GM23338 (cell line): Measurements from ENCODE around the gene KIAA1217. TPM values are rescaled to one million over a fixed set of nuclear protein-coding genes. Genes with fewer than 3 reads are reported as not detected.

Experiments
- ATAC-seq: fragments of 200-7000 bp; cut with Tn5 transposase; 3 replicates; pipeline ENCODE4 v1.9.1; 2020
- DNase-seq: peaks from one replicate; pipeline ENCODE4 v3.0.0-alpha.2; 2015; ENCODE audit warnings: low spot score
- H2AFZ ChIP-seq: fragments of 200-600 bp; sonication (generic); 2 replicates; pipeline ENCODE4 v1.8.0; 2016; ENCODE audit warnings: antibody characterized with exemption, mild to moderate bottlenecking, moderate library complexity
- H3F3A ChIP-seq: fragments of 200-600 bp; sonication (generic); replicated peaks from 2 replicates; pipeline ENCODE4 v1.8.0; 2017; ENCODE audit warnings: antibody characterized with exemption, mixed run types, low read depth
- H3K27ac ChIP-seq: fragments of 200-600 bp; sonication (generic); 2 replicates; pipeline ENCODE4 v1.6.1; 2016; ENCODE audit warnings: low read depth
- H3K27me3 ChIP-seq: fragments of 200-600 bp; sonication (generic); 2 replicates; pipeline ENCODE4 v1.8.0; 2016; ENCODE audit warnings: mild to moderate bottlenecking, mixed run types, moderate library complexity; ENCODE audit not compliant: insufficient read depth
- H3K36me3 ChIP-seq: fragments of 200-600 bp; sonication (generic); 2 replicates; pipeline ENCODE4 v1.8.0; 2016; ENCODE audit warnings: mild to moderate bottlenecking; ENCODE audit not compliant: insufficient read depth
- H3K4me1 ChIP-seq: fragments of 200-600 bp; sonication (generic); 2 replicates; pipeline ENCODE4 v1.8.0; 2016; ENCODE audit warnings: mild to moderate bottlenecking, moderate library complexity; ENCODE audit not compliant: insufficient read depth
- H3K4me2 ChIP-seq: fragments of 200-600 bp; sonication (generic); 2 replicates; pipeline ENCODE4 v1.7.1; 2017; ENCODE audit warnings: mixed run types
- H3K4me3 ChIP-seq: fragments of 200-600 bp; sonication (generic); 2 replicates; pipeline ENCODE4 v1.6.1; 2016; ENCODE audit warnings: mixed run types
- H3K79me2 ChIP-seq: fragments of 200-600 bp; sonication (generic); replicated peaks from 2 replicates; pipeline ENCODE4 v1.8.0; 2017; ENCODE audit warnings: mild to moderate bottlenecking; ENCODE audit not compliant: insufficient read depth
- H3K9me2 ChIP-seq: fragments of 200-600 bp; sonication (generic); 2 replicates; pipeline ENCODE4 v1.8.0; 2017; ENCODE audit not compliant: insufficient read depth
- H4K20me1 ChIP-seq: fragments of 200-600 bp; sonication (generic); replicated peaks from 2 replicates; pipeline ENCODE4 v1.8.0; 2017; ENCODE audit warnings: mild to moderate bottlenecking; ENCODE audit not compliant: insufficient read depth
- H3K27ac Mint-ChIP-seq: 2 replicates; pipeline ENCODE4 v1.8.0; 2020; ENCODE audit warnings: inconsistent platforms, mild to moderate bottlenecking, moderate library complexity, mixed read lengths
- H3K27me3 Mint-ChIP-seq: 3 replicates; pipeline ENCODE4 v1.8.0; 2022; ENCODE audit warnings: low read depth, mild to moderate bottlenecking, moderate library complexity, mixed read lengths, inconsistent platforms; ENCODE audit not compliant: insufficient read depth, poor library complexity
- H3K36me3 Mint-ChIP-seq: 3 replicates; pipeline ENCODE4 v1.8.0; 2021; ENCODE audit warnings: low read depth, mild to moderate bottlenecking, inconsistent platforms, moderate library complexity, mixed read lengths
- H3K4me1 Mint-ChIP-seq: 3 replicates; pipeline ENCODE4 v1.8.0; 2020; ENCODE audit warnings: mild to moderate bottlenecking, inconsistent platforms, mixed read lengths
- H3K4me3 Mint-ChIP-seq: 3 replicates; pipeline ENCODE4 v1.8.0; 2021; ENCODE audit warnings: moderate library complexity, mild to moderate bottlenecking, inconsistent platforms, mixed read lengths
- H3K9me3 Mint-ChIP-seq: 3 replicates; pipeline ENCODE4 v1.8.0; 2020; ENCODE audit warnings: moderate library complexity, mild to moderate bottlenecking, inconsistent platforms, mixed read lengths
- EZH2 ChIP-seq: fragments of 200-600 bp; sonication (generic); IDR thresholded peaks from one replicate; pipeline ENCODE4 v1.8.0; 2017; ENCODE audit warnings: antibody characterized with exemption, mild to moderate bottlenecking, low read depth; ENCODE audit not compliant: unreplicated experiment
- EZH2phosphoT487 ChIP-seq: fragments of 200-600 bp; sonication (generic); IDR thresholded peaks from one replicate; pipeline ENCODE4 v1.8.1; 2018; ENCODE audit warnings: antibody characterized with exemption; ENCODE audit not compliant: unreplicated experiment
- JUNB ChIP-seq: IDR thresholded peaks from one replicate; pipeline ENCODE4 v1.6.1; 2016; ENCODE audit warnings: antibody characterized with exemption; ENCODE audit not compliant: unreplicated experiment
- POLR2AphosphoS5 ChIP-seq: IDR thresholded peaks from 2 replicates; pipeline ENCODE4 v1.6.1; 2016; ENCODE audit warnings: antibody characterized with exemption, low read depth
- STAT1 ChIP-seq: IDR thresholded peaks from one replicate; pipeline ENCODE4 v1.6.1; 2016; ENCODE audit warnings: antibody characterized with exemption; ENCODE audit not compliant: unreplicated experiment
- ZNF114 ChIP-seq: fragments of 250-450 bp; sonication (Bioruptor Pico); IDR thresholded peaks from 2 replicates; pipeline ENCODE4 v1.5.0; 2020; ENCODE audit warnings: mild to moderate bottlenecking, moderate library complexity
- ZNF331 ChIP-seq: fragments of 250-450 bp; sonication (Bioruptor Pico); IDR thresholded peaks from 2 replicates; pipeline ENCODE4 v1.5.0; 2020; ENCODE audit warnings: low read depth, mild to moderate bottlenecking, moderate library complexity
- polyA plus RNA-seq: library from polyadenylated mRNA; unstranded; fragments of >200 nt; fragmentation: Nextera tagmentation; extraction: Ambion mirVana; gene quantifications from 2 replicates; pipeline ENCODE4 v1.2.1, GENCODE V29; 2016
- total RNA-seq: library from RNA; depleted of rRNA; stranded (reverse); fragments of >200 nt; shearing (Covaris generic); gene quantifications from 2 replicates; pipeline ENCODE4 v1.2.3, GENCODE V29; 2014
- TF ChIP-seq, protein P1 (sequence below): IDR thresholded peaks from 2 replicates; pipeline ENCODE4 v1.6.1; 2016; ENCODE audit warnings: antibody characterized with exemption
- TF ChIP-seq, protein P2 (sequence below), 2 experiments: fragments of 200-600 bp in 1 of 2; sonication (generic) in 1 of 2; conservative IDR thresholded peaks; 2 replicates each; pipeline versions ENCODE4 v1.5.1 to v1.6.1; 2016 to 2017; ENCODE audit warnings: antibody characterized with exemption in 2 of 2, low read depth in 2 of 2, mild to moderate bottlenecking in 2 of 2, moderate library complexity in 1 of 2
- TF ChIP-seq, protein P3 (sequence below): IDR thresholded peaks from one replicate; pipeline ENCODE4 v1.6.1; 2018; ENCODE audit warnings: antibody characterized with exemption; ENCODE audit not compliant: unreplicated experiment

KIAA1217 gene
- total and polyA plus RNA-seq, 2 experiments from 2014 or later = 6.4 to 9.1 TPM

DNA sequence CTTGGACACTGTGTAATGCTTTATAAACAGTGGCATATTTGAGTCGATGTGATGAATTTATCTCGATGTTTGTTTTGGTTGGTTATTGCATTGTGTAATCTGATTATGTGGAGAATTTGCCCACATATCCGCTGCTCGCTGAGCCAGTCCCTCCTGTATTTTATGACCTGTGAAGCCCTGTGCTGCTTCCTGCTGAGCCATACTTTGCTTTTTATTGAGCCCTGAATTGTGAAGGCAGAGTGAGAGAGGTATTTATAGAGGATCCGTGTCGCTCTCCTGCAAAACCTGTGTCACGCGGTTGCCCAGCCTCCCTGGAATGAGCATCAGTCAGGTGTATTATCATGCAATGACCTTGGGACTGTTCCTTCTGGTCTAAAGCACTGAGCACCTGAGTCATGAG is 261.1 kb downstream of the KIAA1217 start:
- H3K27me3 ChIP-seq = no peaks in the 10 kb centered on the region
- H3K4me1 ChIP-seq = no peaks in the 10 kb centered on the region
- H3K4me3 Mint-ChIP-seq = no peak overlapping the region
- peaks cover 5% of the 10 kb centered on the region; the same call in 1 of the 3 replicates for H3K4me1 Mint-ChIP-seq
- ATAC-seq = no peak
- DNase-seq = no peak
- no peak overlapping the region for H2AFZ ChIP-seq
- H3K4me2 ChIP-seq = no peak overlapping the region
- H3K27ac ChIP-seq = no peak overlapping the region
- H3K36me3 Mint-ChIP-seq = peaks cover 23% of the 10 kb centered on the region
- H3K36me3 ChIP-seq = no peaks in the 10 kb centered on the region
- H3K27me3 Mint-ChIP-seq = peaks cover 3% of the 10 kb centered on the region
- H4K20me1 ChIP-seq = no peaks in the 10 kb centered on the region; the same call in 1 of the 2 replicates
- H3K4me3 ChIP-seq = no peak overlapping the region
- H3K79me2 ChIP-seq = no peaks in the 10 kb centered on the region
- peak overlapping the region; percentile 51; the same call in 1 of the 2 replicates for H3K27ac Mint-ChIP-seq
- H3K9me2 ChIP-seq = no peaks in the 10 kb centered on the region
- H3F3A ChIP-seq = no peaks in the 10 kb centered on the region
- H3K9me3 Mint-ChIP-seq = peaks cover 9% of the 10 kb centered on the region
- TF ChIP-seq, protein P1, sequence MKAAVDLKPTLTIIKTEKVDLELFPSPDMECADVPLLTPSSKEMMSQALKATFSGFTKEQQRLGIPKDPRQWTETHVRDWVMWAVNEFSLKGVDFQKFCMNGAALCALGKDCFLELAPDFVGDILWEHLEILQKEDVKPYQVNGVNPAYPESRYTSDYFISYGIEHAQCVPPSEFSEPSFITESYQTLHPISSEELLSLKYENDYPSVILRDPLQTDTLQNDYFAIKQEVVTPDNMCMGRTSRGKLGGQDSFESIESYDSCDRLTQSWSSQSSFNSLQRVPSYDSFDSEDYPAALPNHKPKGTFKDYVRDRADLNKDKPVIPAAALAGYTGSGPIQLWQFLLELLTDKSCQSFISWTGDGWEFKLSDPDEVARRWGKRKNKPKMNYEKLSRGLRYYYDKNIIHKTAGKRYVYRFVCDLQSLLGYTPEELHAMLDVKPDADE = no peak
- TF ChIP-seq, protein P2, sequence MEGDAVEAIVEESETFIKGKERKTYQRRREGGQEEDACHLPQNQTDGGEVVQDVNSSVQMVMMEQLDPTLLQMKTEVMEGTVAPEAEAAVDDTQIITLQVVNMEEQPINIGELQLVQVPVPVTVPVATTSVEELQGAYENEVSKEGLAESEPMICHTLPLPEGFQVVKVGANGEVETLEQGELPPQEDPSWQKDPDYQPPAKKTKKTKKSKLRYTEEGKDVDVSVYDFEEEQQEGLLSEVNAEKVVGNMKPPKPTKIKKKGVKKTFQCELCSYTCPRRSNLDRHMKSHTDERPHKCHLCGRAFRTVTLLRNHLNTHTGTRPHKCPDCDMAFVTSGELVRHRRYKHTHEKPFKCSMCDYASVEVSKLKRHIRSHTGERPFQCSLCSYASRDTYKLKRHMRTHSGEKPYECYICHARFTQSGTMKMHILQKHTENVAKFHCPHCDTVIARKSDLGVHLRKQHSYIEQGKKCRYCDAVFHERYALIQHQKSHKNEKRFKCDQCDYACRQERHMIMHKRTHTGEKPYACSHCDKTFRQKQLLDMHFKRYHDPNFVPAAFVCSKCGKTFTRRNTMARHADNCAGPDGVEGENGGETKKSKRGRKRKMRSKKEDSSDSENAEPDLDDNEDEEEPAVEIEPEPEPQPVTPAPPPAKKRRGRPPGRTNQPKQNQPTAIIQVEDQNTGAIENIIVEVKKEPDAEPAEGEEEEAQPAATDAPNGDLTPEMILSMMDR (conservative IDR thresholded peaks at IDR 0.05; ENCODE audit: low read depth in 2 of 2) = no peak
- no peak for TF ChIP-seq ZNF331 (CRISPR knock-in tag)

DNA sequence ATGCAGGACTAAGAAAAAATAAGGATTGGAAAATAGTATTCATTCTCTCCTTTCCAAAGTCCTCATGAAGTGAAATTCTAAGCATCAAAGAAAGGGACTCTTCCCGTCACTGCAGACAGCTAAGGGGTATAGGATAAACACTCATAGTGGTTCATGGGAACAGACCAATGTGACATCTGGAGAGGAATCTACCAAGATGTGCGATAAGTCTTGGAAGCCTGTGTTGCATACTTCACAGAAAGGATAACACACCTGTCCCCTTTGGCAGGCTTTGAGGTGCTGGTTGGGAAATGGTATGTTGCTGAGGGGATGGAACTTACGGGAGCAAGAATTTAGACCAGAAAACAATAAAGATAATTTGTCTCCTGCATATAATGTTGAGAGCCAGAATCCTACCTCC is 266.7 kb downstream of the KIAA1217 start:
- H3K9me2 ChIP-seq = no peaks in the 10 kb centered on the region; the same call in 1 of the 2 replicates
- no peaks in the 10 kb centered on the region for H3K4me1 ChIP-seq
- no peak for DNase-seq
- no peaks in the 10 kb centered on the region for H4K20me1 ChIP-seq
- H3K4me3 Mint-ChIP-seq = no peak overlapping the region
- H3K27ac Mint-ChIP-seq = no peak overlapping the region
- H3K36me3 Mint-ChIP-seq = peaks cover 49% of the 10 kb centered on the region
- no peaks in the 10 kb centered on the region for H3K4me1 Mint-ChIP-seq
- H3F3A ChIP-seq = no peaks in the 10 kb centered on the region
- peaks cover 21% of the 10 kb centered on the region for H3K9me3 Mint-ChIP-seq
- TF ChIP-seq EZH2 (no peak), POLR2AphosphoS5 (no peak), STAT1 (no peak), ZNF331 (CRISPR knock-in tag) (no peak), JUNB (no peak), ZNF114 (no peak), EZH2phosphoT487 (no peak)
- TF ChIP-seq, protein P3, sequence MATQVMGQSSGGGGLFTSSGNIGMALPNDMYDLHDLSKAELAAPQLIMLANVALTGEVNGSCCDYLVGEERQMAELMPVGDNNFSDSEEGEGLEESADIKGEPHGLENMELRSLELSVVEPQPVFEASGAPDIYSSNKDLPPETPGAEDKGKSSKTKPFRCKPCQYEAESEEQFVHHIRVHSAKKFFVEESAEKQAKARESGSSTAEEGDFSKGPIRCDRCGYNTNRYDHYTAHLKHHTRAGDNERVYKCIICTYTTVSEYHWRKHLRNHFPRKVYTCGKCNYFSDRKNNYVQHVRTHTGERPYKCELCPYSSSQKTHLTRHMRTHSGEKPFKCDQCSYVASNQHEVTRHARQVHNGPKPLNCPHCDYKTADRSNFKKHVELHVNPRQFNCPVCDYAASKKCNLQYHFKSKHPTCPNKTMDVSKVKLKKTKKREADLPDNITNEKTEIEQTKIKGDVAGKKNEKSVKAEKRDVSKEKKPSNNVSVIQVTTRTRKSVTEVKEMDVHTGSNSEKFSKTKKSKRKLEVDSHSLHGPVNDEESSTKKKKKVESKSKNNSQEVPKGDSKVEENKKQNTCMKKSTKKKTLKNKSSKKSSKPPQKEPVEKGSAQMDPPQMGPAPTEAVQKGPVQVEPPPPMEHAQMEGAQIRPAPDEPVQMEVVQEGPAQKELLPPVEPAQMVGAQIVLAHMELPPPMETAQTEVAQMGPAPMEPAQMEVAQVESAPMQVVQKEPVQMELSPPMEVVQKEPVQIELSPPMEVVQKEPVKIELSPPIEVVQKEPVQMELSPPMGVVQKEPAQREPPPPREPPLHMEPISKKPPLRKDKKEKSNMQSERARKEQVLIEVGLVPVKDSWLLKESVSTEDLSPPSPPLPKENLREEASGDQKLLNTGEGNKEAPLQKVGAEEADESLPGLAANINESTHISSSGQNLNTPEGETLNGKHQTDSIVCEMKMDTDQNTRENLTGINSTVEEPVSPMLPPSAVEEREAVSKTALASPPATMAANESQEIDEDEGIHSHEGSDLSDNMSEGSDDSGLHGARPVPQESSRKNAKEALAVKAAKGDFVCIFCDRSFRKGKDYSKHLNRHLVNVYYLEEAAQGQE = no peak
- TF ChIP-seq, protein P1 = no peak
- TF ChIP-seq, protein P2 (conservative IDR thresholded peaks at IDR 0.05; ENCODE audit: low read depth in 2 of 2) = no peak
- H3K4me3 ChIP-seq = no peak overlapping the region
- peaks cover 3% of the 10 kb centered on the region for H3K27me3 Mint-ChIP-seq
- no peak overlapping the region for H3K27ac ChIP-seq
- H3K36me3 ChIP-seq = no peaks in the 10 kb centered on the region
- no peak overlapping the region for H3K4me2 ChIP-seq
- H2AFZ ChIP-seq = no peak overlapping the region
- no peaks in the 10 kb centered on the region for H3K79me2 ChIP-seq
- no peak for ATAC-seq
- H3K27me3 ChIP-seq = no peaks in the 10 kb centered on the region
